Endometrium (tissue), 2 donors: Measurements from ENCODE around the gene CLDN15.
"Not testable (repeated sequence)": the region's sequence is repeated elsewhere in the genome, so short reads cannot be mapped to it uniquely, and the experiment has no call there.

ENCODE experiments used
- FAIRE-seq: peaks from 2 replicates; lab custom pipeline; 2012; peaks lifted over from hg19 to GRCh38; lab: Jason Lieb, UNC
- donor health status: control.
- donor health status: control.

The CLDN15 gene

DNA sequence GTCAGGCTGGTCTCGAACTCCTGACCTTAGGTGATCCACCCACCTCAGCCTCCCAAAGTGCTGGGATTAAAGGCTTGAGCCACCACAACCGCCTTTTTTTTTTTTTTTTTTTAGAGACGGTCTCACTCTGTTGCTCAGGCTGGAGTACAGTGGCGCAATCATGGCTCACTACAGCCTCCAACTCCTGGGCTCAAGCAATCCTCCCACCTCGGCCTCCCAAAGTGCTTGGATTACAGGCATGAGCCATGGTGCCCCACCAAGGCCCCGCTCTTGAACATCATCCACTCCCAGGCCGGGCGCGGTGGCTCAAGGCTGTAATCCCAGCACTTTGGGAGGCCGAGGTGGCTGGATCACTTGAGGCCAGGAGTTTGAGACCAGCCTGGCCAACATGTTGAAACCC lies 38.1 kb downstream of the CLDN15 start:
- FAIRE-seq, result not testable (repeated sequence)

DNA sequence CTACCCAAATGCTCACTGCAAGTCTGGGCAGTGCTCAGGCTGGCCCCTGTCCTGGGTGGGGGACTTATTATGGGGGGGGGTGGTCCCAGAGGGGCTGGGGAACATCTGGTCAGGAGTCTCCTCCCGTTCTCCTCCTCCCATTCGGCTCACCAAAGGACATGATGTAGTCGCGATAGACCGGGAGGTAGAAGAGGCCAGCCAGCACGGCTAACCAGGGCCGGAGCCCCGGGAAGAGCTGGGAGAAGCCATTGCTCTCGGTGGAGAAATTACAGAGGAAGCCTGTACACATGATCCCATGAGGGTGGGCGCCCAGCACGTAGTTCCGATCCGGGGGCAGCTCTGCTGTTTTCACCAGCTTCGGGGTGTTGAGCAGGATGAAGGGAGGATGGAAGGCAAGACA lies 39.1 kb downstream of the CLDN15 start:
- no peak for FAIRE-seq

DNA sequence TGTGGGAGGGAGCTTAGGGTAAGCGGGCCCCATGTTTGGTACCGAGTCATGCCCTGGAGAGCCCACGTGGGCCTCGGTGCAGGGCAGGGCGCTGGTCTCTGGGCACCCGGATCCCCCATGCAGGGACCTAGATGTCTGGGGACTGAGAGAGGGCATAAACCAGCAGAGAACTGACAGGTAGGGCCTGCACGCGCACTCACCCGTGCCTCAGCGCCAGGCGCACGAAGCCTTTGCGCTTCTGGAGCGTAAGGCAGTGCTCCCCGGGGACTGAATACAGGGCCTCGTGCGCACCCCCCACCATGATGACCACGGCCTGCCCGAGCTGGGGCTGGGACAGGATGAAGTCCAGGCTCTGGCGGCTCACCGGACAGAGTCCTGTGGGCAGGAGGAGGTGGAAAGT lies 39.6 kb downstream of the CLDN15 start:
- no peak for FAIRE-seq

DNA sequence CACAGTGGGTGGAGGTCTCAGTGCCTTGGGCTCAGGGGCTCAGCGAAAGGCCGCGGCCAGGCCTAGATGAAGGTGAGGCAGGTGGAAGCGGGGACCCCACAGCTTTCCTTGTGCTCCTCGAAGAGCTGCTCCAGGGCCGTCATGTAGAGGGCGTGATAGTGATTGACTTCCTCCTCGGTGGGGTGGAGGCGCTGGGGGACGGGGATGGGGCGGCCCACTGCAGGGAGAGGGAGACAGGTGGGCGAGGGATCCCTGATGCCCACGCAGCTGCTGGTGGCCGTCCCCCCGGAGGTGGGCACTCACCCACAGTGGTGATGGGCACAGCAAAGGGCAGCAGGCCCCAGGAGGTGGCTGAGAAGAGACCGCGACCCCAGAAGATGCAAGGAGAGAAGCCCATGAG lies 41.7 kb downstream of the CLDN15 start:
- no peak for FAIRE-seq

DNA sequence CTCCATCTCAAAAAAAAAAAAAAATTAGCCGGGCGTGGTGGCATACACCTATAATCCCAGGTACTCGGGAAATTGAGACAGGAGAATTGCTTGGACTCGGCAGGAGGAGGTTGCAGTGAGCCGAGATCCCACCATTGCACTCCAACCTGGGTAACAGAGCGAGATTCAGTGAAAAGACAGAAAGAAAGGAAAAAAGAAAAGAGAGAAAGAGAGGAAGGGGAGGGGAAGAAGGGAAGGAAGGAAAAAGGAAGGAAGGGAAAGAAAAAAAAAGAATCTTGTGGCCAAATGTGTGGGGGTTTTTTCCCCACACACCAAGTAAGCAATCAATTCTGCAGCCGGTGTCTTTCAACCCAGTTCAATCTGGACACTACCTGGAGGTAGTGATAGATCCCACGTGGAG lies 48.5 kb downstream of the CLDN15 start:
- FAIRE-seq, result no peak

DNA sequence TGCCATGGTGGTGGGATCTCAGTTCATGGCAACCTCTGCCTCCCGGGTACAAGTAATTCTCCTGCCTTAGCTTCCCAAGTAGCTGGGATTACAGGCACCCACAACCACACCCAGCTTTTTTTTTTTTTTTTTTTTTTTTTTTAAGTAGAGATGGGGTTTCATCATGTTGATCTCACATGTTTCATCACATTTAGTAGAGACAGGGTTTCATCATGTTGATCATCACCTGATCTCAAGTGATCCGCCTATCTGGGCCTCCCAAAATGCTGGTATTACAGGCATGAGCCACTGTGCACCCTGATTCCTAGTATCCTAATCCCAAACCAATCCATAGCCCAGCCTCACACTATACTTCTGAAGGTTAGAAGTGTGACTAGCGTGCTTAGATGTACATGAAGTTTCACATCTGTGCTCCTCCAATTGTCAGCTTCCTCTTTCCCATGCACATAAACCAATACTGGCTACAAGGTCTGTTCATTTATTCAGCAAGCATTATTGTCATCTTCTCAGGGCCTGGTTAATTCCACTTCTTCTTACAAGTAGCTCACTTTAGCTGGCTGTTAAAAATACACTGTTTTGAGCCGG lies 50.7 kb downstream of the CLDN15 start:
- FAIRE-seq, result no peak

DNA sequence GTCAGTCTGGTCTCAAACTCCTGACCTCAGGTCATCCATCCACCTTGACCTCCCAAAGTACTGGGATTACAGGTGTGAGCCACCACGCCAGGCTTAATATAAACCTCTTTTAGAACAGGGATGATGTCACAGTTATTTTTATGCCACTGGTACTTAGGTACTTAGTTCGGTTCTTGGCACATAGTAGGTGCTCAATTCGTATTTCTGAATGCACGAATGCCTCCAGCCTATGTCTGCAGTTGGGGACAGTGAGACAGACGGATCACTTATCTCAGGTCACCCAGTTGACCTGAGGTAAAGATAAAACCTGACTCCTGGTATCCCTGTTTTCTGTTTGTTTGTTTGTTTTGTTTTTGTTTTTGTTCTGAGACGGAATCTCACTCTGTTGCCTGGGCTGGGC lies 51.4 kb downstream of the CLDN15 start:
- no peak for FAIRE-seq

DNA sequence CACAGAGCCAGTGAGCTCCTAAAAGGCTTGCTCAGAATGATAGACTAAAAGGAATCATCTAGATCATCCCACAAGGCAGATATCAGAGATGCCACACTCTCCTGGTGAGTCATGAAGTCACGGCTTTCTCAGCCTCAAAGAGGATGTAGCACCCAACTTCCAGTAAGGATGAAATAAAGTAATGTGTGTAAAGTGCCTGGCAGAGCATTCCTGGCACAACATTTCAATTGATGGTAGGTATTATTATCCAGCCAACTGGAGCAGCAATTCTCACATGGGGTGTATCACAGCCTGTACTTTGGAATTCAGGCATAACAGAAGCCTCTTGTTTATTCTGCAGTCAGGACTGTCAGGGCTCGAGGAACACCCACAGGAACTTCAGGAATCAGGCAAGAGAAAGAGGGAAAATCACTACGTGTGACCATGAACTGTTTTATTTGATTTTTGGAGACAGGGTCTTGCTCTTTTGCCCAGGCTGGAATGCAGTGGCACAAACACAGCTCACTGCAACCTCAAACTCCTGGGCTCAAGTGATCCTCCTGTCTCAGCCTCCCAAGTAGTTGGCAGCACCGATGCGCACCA lies 52.3 kb downstream of the CLDN15 start:
- FAIRE-seq, result no peak
